Kidney epithelial cell (primary cell): ENCODE data around the gene KIAA1671. TPM values are rescaled to one million over a fixed set of nuclear protein-coding genes. Genes with fewer than 3 reads are reported as not detected.

Source experiments
- DNase-seq: peaks from one replicate; pipeline ENCODE4 v3.0.0-alpha.2; 2010; ENCODE audit warnings: low read depth
- H3K27me3 ChIP-seq: 2 replicates; pipeline ENCODE4 v1.6.0; 2011; ENCODE audit warnings: low read length; ENCODE audit not compliant: control insufficient read depth, insufficient read depth
- H3K36me3 ChIP-seq: 2 replicates; pipeline ENCODE4 v1.5.1; 2011; ENCODE audit warnings: low read length; ENCODE audit not compliant: control insufficient read depth, insufficient read depth
- H3K4me3 ChIP-seq: 2 replicates; pipeline ENCODE4 v1.5.1; 2011; ENCODE audit warnings: low read depth, mild to moderate bottlenecking, control low read depth, low read length
- CTCF ChIP-seq: IDR thresholded peaks from 2 replicates; pipeline ENCODE4 v1.5.1; 2011; ENCODE audit warnings: mild to moderate bottlenecking, moderate library complexity, low read length, control low read depth, inconsistent platforms; ENCODE audit not compliant: insufficient read depth, poor library complexity, severe bottlenecking
- total RNA-seq: library from RNA; depleted of rRNA; stranded (reverse); fragments of >200 nt; gene quantifications from 2 replicates; pipeline ENCODE4 v1.2.3, GENCODE V29; 2015

KIAA1671 gene
- total RNA-seq, 1 donor from 2014 or later: 32.3 TPM

DNA sequence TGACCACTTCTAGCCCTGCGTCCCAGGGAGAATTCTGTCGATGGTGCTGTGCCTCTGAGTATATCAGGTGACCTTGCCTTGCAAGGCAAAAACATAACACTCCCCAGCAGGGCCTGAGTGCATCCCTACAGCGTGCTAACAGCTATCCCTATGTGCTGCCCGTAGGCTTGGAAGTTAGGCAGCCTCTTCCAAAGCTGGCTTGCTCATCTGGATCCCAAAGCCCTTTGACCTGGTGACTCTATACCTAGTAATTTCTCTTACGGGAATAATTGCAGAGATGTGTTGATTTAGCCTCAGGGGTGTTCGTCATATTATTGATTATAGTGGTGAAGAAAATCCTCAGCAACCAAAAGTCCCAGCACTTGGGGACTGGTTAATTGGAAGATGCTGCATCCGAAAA is 214.6 kb downstream of the KIAA1671 start:
- no peaks in the 10 kb centered on the region for H3K27me3 ChIP-seq
- H3K4me3 ChIP-seq: no peak overlapping the region
- TF ChIP-seq CTCF: no peak
- no peaks in the 10 kb centered on the region for H3K36me3 ChIP-seq
- DNase-seq: no peak

DNA sequence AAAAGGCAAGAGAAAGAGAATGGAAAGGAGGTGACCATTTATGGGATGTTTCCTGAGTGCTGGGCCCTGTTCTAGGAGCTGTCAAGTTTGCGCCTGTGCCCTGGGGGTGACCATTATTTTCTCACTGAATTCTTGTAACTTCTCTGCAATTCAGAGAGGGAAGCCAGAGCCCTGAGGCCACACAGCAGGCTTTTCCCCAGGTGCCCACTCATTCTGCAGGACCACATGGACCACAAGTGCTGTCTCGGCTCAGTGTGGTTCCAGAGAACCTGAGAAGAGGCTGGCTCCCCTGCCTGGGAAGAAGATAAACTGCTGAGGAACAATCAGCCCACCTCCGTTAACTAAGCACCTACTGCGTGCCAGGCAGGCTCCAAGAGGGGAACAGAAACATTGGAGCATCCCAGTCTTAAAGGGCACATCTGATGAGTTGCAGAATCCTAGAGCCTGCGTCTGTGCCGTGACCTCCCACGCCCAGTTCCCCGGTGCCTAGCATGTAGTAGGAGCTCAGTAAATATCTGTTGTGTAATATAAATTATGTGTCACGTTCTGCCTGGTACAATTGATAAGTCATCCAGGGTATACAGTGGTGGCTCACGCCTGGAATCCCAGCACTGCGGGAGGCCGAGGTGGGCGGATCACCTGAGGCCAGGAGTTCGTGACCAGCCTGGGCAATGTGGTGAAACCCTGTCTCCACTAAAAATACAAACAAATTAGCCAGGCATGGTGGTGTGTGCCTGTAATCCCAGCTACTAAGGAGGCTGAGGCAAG is 215.5 kb downstream of the KIAA1671 start:
- Histone ChIP-seq H3K27me3 (no peaks in the 10 kb centered on the region), H3K36me3 (no peaks in the 10 kb centered on the region), H3K4me3 (no peak overlapping the region)
- no peak for DNase-seq
- no peak for TF ChIP-seq CTCF

DNA sequence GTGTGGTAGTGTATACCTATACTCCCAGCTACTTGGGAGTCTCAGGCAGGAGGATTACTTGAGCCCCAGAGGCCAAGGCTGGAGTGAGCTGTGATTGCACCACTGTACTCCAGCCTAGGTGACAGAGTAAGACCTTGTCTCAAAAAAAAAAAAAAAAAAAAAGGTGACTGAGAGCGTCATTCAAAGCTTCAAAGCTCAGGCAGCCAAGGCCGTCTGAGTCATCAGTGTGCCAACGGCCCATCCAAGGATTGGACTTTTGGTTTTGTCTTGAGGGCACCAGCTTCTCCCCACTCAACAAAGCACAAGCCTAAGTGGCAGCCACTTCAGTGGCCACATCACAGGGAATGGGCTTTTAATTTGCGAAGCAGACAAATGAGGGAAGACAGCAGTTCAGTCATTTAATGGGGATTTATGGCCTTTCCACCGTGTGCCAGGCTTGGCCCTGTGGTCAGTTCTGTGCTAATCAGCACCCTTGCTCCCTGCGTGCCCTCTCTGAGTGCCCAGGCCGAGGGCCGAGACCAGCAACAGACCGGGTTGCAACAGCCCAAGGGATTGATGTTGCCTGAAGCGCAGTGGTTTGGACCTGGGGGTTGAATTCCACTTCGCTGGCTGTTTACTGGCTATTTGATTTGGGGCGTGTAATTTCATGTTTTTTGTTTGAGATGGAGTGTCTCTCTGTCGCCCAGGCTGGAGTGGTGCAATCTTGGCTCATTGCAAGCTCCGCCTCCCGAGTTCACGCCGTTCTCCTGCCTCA is 216.9 kb downstream of the KIAA1671 start:
- no peak for DNase-seq
- H3K4me3 ChIP-seq: no peak overlapping the region
- peaks cover under 1% of the 10 kb centered on the region for H3K36me3 ChIP-seq
- no peak for TF ChIP-seq CTCF
- H3K27me3 ChIP-seq: no peaks in the 10 kb centered on the region

- DNase-seq: no peak
- no peak overlapping the region for H3K4me3 ChIP-seq
- TF ChIP-seq CTCF: no peak
- peaks cover 2% of the 10 kb centered on the region for H3K36me3 ChIP-seq
- no peaks in the 10 kb centered on the region for H3K27me3 ChIP-seq
These were observed 218.0 kb downstream of the KIAA1671 start for GRCh38 chr22:25170426-25170980.

DNA sequence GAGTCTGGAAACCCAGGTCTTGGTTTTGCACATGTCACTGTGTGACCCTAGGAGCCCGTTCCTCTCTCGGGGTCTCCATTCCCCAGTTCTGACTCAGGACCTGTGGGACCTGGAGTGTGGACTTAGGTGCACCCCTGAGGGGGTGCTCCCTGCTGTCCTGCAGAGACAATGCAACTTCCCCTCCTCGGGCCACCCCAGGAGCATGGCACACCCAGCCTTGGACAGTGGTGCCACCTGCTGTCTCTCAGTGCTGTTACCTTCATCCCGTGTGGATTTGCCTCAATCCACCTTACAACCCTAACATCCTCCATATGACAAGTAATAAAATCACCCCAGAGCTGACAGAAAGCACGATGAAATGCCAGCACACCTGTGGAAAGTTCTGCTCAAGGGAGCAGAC is 219.6 kb downstream of the KIAA1671 start:
- peak; percentile 41 for TF ChIP-seq CTCF
- Histone ChIP-seq H3K27me3 (no peaks in the 10 kb centered on the region), H3K4me3 (no peak overlapping the region), H3K36me3 (peaks cover 2% of the 10 kb centered on the region)
- no peak for DNase-seq
